GM19328 (cell line): Measurements from ENCODE around the gene TSPAN7.

Experiments
- ATAC-seq: cut with Tn5 transposase; IDR thresholded peaks from one replicate; pipeline ENCODE4 v1.9.1; 2021; ENCODE audit warnings: mild to moderate bottlenecking, moderate library complexity; ENCODE audit not compliant: unreplicated experiment

Gene TSPAN7

DNA sequence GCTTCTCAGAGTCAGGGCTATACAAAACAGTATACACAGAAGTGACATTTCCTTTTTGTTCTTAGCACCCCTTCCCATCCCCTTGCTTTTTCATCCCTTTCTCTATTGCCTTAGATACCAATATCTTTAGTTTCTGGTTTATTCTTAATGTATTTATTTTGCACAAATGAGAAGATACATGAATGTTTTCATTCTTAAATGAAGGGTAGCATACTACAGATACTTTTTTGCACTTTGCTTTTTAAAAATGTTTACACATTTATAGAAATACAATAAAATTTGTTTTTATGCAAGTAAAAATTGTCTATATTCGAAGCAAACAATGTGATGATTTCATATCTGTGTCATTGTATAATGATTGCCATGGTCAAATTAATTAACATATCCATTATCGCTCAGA lies 33.1 kb downstream of the TSPAN7 start:
- no peak for ATAC-seq

DNA sequence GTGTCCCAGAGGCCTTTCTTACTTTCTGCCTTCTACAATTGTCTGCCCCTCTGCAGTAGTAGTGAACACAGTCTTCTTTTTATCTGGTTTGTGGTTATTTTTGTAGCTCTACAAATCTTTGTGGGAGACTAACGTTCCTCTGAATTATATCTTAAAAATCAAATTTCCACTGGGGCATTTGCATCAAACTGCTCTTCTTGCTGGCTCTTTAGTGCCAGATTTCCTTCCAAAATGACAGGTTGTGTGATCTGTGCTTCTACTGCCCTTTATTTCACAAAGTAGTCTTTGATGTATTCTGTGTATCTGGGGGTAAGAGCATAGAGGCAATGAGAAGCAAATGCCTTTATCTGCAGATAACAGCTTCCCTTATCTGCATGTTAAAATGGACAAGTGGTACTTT lies 34.5 kb downstream of the TSPAN7 start:
- no peak for ATAC-seq

DNA sequence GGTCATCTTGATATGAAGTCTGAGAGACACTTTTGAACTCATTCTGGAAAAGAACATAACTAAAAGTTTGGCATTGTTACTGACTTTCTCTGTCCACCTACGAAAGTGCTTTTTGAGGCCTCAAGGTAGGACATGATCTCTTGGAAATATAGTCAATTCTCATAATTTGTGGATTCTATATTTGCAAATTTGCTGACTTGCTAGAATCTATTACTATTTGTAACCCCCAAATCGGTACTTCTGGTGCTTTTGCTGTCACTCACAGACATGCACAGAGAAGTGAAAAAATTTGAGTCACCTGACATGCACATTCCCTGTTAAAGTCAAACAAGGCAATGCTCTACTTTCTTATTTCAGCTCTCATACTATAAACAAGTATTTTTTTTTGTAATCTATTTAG lies 35.6 kb downstream of the TSPAN7 start:
- no peak for ATAC-seq

DNA sequence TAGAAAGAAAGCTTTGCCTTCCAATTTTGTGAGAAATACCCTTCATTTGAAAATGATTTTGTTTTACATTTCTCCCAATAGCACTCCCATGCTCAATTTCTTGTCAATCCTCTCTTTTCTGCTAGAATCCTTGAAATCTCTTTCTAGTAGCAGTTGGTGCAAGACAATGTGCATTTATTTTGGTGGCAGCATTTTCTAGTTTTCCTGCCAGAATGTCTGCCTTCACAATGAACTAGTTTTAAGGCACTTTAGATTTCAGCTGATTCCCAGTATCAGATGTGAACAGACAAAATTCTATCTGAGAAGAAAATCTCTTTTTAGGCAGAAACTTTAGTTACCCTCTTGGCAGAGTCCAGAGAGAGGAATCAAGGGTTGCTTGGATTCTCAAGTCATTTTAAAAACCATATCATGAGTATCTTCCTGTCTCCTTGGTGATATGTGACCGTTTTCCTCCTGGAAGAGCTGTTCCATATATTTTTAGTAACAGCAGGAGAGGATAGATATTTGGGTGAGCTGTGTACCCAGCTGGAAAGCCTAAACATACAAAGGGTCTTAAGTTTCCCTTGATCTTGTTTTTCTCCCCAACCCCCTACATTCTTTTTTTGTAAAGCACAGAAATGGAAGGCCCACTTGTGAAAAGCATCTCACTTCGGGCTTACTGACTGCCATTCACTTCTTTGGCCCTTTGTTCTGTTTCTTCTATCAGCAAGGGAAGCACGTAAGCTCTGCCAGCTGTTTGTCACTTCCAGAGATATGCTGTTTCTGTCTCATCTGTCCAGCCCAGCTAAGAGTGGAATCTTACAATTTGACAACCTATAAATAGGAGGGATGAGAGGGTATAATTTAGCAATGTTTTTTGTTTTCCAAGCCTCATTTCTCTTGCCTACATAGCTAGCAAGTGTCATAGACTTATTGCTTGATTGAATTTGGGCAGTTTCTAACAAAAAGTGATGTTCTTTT lies 38.7 kb downstream of the TSPAN7 start:
- no peak for ATAC-seq

DNA sequence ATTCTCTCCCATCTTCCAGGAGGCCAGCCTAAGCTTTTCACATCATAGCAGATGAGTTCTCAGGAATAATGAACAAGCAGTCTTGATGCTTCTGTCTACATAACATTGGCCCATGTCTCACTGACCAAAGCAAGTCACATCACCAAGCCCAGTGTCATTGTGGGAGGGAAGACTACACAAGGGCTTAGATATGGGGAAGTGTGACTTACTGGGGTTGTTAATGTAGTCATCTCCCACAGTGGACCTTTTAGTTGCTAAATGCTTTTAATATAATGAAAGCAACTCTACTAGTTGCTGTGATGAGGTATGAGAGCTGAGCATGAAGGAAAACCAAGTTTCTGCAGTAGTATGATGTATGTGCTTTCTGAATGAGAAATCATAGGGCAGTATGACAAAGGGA lies 40.5 kb downstream of the TSPAN7 start:
- no peak for ATAC-seq

DNA sequence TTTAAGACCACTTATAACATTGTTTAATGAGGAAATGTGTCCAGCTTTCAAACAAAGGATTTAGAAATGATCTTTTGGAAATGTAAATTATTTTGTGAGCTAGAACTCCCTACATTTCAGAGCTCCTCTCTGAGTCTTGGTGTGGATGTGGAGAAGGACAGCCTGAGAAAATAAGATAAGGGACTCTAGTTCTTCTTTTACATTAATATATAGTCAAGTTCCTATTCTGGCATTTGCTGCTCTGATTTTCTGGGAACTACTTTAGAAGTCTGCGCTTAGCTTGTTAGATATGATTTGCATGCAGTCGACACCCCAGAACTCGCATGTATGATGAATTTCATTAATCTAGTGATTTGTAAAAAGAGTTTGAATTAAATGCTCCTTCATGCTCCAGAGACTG lies 45.5 kb downstream of the TSPAN7 start:
- no peak for ATAC-seq

DNA sequence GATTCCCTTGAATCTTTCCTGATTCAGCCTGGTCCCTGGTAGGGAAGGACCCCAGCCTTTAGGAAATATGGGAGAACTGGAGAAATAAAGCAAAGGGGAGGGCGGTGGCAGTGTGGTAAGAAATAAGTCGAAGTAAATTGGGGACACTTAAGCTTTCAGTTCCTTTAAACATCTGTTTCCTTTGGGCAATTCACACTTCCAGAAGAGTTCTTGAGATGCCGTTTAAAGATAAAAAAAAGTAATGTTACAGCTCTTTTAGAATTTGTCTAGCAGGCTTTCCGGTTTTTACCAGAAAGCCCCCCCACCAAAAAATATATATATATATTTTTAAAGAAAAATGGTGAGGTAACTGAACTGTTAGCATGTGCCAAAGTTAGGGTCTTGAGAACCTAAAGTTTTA lies 46.6 kb downstream of the TSPAN7 start:
- no peak for ATAC-seq

DNA sequence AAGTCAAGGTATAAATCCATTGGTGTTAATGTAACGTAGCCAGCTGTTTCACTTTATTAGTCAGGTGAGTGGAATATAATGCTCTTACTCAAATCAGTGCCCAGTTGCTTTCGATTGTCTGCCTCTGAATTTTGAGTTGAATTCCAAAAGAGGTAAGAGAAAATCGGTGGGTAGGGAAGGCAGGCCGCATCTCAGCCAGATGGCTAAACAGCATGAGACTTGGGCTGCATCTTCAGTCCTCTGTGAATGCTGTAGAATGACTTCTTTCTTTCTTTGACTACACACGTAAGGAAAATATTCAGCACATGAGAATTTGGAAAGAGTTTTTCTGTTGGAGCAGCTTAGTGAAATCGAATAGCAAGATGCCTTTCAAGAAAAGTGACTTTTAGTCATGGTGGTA lies 49.5 kb downstream of the TSPAN7 start:
- ATAC-seq: no peak

DNA sequence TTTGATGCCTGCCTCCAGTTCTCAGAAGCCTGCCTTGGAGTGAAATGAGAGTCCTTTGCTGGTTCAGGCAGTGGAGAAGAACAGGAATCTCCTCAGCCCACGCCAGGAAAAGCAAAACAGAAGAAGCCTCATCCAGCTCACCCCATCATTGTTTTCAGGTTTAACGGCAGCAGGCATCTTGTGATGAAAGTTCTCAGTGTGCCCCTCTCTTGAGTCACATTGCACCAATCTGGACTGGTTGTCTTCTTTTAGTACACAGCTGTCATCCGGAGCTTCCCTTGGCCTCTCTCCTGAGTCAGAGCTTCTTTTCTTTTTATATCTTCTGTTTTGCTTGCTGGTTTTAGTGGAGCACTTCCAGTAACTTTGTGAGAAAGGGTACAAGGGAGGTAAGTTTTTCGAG lies 50.9 kb downstream of the TSPAN7 start:
- ATAC-seq: no peak

DNA sequence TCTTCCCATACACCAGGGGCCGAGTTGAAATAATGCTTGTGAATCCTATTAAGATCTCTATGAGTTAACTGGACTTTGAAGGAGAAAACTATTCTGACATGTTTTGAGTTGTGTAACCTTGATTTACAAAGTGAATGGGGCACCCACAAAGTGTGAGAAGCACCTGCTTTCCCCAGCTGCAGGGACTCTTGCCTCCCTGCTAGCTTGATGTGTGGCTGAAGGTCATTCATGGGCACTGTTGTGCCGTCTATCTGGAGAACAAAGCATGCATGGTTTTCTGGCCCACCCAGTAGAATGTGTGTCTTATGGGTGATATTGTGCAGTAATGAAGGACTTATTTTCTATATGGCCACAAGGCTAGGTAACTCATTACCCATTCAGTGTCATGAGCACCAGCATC lies 53.1 kb downstream of the TSPAN7 start:
- no peak for ATAC-seq

DNA sequence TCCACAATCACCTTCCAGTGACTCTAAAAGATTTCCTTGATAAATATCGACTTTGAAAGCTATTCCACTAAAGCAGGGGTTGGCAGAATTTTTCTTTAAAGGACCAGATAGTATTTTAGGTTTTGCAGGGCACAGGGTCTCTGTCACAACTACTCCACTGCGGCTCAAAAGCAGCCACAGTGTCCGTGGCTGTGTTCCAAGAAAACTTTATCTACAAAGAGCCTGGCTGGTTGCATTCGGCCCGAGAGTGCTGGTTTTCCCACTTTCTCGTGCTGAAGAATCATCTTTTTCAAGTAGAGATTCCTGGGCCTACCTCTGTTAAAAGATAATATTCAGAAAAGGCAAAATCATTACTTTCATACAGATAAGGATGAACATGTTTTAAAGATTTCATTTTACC lies 55.6 kb downstream of the TSPAN7 start:
- ATAC-seq: no peak

DNA sequence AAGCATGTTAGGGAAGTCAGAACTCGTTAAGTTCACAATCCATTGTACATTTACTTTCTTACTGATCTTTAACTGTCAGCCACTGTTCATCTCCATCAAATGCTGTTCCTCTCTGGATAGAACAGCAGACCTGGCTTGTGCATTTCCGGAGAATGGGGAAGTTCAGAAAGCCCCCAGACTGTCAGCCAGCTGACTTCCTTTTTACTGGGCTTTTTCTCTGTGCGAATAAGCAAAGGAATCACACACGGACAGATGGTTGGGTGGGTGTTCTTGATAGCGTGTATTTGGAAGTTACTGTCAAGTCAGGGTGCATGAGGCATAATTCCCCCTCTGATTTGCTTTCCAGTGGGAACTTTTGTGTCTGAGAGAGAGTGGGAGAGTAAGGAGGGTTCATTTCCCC lies 56.8 kb downstream of the TSPAN7 start:
- no peak for ATAC-seq

DNA sequence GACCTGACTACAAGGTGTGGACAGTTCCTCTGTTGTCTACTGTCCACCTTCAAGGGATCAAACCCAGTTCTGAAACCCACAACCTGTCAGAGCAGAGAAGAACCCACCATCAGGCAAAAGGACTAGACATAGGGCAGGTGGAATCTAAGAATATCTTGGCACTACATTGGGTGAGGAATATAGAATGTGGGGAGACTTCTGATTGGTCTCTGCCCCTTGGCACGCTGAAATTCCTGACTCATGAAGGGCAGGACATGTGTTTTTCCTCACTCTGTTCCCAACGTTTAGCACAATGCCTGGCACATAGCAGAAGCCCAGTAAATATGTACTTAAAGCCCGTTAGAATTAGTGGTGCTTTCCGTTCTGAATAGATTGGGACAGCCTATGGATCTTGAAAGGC lies 59.3 kb downstream of the TSPAN7 start:
- no peak for ATAC-seq

DNA sequence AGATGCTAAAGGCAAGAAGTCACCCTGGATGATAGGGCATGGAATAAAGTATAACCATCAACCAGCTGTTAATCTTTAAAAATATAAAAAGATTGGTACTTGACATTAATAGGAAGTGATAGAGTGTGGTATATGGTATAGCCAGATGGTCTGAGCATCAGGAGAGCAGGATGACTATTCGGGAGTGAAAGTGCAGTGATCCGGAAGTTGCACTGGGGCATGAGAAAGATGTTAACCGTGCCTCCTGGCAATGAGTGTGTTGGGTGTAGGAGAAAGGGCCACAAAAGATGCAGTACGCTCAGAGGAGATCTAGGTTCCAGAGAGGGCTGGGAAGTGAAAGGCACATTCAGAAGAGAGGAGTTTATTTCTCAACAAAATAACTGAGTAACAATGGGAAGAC lies 65.0 kb downstream of the TSPAN7 start:
- no peak for ATAC-seq

DNA sequence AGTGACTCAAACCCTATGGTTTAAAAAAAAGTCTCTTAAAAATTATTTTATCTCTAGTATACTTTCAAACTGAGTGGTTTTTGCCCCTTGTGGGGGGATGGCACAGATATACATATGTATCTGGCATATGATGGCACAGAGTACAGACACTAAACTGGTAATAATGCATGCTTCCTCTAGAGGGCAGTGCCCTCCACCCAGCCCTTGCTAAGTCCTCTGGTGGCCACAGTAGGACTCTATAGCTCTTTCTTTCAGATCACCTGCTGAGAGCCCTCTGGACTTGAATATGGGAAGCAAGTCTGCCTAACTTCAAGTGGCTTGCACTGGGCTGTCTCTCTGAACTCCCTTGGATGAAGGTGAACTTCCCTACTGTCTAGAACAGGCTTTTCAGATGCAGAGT lies 66.3 kb downstream of the TSPAN7 start:
- peak; percentile 64 for ATAC-seq

DNA sequence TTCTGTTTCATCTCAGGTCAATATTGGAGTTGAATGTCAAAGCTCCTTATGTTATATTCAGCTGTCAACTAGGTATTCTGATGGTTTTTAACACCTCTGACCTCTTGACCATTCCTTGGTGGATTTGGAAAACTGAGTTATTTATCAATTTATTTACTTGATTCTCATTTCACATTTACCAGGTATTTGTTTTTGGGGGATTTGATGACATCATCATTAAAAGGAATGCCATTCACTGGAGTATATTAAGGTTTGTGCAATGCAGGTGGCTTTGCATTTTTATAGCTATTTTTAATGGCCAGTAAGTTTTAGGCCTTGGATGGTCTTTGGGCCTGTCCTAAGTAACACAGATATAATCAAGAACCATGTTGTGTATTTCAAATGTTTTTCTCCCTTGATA lies 67.2 kb downstream of the TSPAN7 start:
- ATAC-seq: no peak

DNA sequence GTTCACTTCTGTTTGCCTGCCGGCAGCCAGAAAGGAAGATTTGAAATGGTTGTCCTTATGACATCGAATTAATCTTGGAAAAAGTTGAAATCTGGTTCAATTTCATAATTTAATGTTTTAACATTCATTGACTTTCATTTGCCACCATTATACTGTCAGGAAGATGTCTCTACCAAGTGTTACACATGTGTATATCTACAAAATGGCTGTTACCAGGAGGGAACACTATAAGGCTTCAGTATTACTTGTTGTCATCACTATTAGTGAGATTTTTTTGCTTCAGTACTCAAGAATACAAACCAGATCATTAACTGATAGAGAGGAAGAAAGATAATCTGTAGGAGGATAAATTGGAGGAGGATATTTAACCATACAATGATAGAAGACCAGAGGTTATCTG lies 71.2 kb downstream of the TSPAN7 start:
- ATAC-seq: no peak

DNA sequence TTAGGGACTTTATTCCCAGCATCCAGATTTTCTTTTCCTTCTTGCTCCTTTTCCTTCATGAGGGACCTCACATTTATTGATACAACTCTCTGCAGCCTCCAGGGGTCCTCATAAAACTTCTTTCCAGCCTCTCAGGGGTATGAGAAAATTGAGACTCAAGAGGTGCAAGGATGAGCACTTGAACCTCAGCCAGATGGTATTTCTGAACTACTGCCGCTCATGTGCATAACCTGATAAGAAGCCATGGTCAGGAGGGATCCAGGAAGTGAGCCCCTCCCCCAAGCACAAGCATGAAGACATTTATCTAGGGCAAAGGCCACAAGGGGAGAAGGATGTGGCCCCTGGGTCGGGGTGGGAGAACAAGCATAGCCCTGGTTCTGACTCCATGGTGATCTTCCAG lies 73.3 kb downstream of the TSPAN7 start:
- ATAC-seq: no peak

DNA sequence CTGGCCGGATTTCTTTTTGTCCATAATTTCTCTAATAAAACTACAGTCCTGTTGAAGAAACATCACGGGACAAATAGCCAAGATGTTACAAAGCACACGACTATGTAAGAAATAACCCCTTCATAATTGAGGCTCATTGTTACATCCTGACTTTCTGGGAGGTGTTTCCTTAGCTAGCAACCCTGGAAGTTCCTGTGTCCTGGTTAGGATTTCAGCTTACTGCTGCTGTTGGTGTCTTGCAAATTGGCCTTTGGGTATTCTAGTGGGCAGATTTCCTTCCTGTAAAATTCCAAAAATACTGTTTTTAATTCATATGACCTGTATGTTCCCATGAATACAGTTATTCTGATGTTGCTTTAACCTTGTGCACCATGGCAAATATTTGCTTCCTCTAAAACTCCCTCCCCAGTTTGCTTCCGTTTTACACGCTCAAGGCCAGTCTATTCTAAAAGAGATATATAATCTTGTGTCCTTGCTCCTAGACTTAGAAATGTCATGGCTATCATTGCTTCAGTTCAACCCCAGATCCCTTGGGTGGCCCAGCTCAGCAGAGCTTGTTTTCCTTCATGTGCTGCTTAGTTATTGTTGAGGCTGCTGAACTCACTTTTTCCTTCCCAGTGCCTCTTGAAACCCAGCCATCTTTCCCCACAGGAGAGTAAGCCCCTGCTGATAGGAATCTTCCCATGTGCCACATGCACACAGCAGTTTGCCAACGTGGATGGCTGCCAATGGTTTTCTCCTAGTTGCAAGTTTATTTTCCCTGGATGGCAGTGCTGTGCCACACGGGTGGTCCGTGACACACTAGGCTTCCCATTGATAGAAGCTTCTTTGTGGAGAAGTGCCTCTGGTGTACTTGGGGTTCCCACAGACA lies 75.8 kb downstream of the TSPAN7 start:
- ATAC-seq: no peak

DNA sequence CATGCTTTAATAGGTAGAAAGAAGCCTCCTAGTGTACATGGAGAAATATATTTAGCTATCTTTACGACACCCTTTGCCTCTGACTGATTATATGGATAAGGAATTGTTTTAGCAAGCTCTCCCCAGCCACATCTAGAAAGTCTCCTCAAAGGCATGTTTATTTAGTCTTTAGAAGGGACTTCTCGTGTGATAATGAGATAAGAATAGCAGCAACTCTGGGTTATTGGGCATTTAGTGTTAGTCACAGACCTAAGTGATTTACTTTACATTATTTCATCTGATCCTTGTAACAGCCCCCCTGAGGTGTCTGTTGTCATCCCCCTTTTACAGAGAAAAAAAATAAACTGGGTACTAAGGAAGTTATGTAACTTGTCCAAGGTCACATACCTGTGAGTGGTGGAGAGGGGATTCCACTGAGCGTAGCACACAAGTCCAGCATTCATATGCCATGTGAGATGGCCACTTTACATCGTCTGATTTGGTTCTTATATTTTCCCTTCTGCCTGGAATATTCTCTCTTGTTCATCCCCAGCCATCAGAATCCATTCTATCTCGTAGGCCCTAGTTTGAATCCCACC lies 77.7 kb downstream of the TSPAN7 start:
- ATAC-seq: no peak

DNA sequence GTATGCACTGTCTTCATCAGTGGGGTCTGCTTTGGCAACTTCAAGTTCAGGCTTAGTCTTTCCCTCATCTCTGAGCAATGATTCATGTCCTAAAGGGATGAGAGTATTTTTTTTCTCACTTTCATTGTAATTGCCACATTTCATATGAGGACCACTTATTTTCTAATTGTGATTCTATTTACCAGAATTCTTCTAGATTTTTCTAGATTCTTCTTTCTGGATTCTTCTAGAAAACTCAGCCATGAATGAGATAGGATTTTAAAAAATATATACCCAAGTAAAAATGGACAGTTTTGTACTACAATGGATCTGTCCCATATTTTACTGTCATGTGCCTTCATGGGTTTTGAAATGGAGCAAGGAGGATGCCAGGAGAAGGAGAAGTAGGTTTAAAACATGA lies 78.4 kb downstream of the TSPAN7 start:
- ATAC-seq: no peak

DNA sequence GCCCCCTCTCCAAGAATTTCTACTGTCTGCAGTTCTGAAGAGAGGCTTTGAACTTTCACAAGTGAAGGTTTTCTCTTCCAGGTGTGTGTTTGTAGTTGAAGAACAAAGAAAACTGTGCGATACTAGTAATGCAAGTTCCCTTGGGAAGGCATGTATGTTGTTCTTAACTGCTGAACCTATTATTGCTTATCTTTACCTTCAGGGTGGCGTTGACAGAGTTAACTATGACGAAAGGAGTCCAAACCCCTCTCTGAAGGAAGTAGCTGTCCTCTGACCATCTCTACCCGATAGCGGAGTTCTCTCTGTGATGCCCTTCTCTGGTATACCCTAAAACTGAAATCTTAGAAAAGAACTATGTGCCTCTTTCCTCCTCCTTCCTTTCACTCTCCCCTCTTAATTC lies 79.9 kb downstream of the TSPAN7 start:
- no peak for ATAC-seq
